GM21528 (cell line): ENCODE data around the gene PDE8B.

Experiments
- ATAC-seq: cut with Tn5 transposase; IDR thresholded peaks from one replicate; pipeline ENCODE4 v1.9.1; 2021; ENCODE audit warnings: mild to moderate bottlenecking, moderate library complexity; ENCODE audit not compliant: unreplicated experiment, low FRiP score

The PDE8B gene

GRCh38 chr5:77281969-77282336 lies 71.5 kb downstream of the PDE8B start:
- ATAC-seq, result no peak

- no peak for ATAC-seq
Observed at GRCh38 chr5:77282337-77283027, 72.0 kb downstream of the PDE8B start.

GRCh38 chr5:77285251-77285841 lies 74.9 kb downstream of the PDE8B start:
- no peak for ATAC-seq

GRCh38 chr5:77292026-77292757 lies 81.7 kb downstream of the PDE8B start:
- no peak for ATAC-seq

GRCh38 chr5:77294185-77294584 lies 83.7 kb downstream of the PDE8B start:
- no peak for ATAC-seq

GRCh38 chr5:77295863-77296378 lies 85.4 kb downstream of the PDE8B start:
- no peak for ATAC-seq

GRCh38 chr5:77298146-77298545 lies 87.7 kb downstream of the PDE8B start:
- ATAC-seq, result no peak

GRCh38 chr5:77300451-77300850 lies 90.0 kb downstream of the PDE8B start:
- no peak for ATAC-seq

GRCh38 chr5:77301447-77301883 lies 91.0 kb downstream of the PDE8B start:
- ATAC-seq, result no peak

- no peak for ATAC-seq
Observed at GRCh38 chr5:77302247-77302646, 91.8 kb downstream of the PDE8B start.

- ATAC-seq, result no peak
Observed at GRCh38 chr5:77302653-77303052, 92.2 kb downstream of the PDE8B start.

- no peak for ATAC-seq
Observed at GRCh38 chr5:77304388-77304787, 93.9 kb downstream of the PDE8B start.

- ATAC-seq, result no peak
Observed at GRCh38 chr5:77305222-77305846, 94.9 kb downstream of the PDE8B start.

- ATAC-seq, result no peak
Observed at GRCh38 chr5:77305956-77306355, 95.5 kb downstream of the PDE8B start.

GRCh38 chr5:77306531-77306930 lies 96.1 kb downstream of the PDE8B start:
- ATAC-seq, result no peak

GRCh38 chr5:77308154-77308960 lies 97.9 kb downstream of the PDE8B start:
- no peak for ATAC-seq

GRCh38 chr5:77309140-77309539 lies 98.7 kb downstream of the PDE8B start:
- ATAC-seq, result no peak

GRCh38 chr5:77310494-77311213 lies 100.2 kb downstream of the PDE8B start:
- no peak for ATAC-seq

GRCh38 chr5:77311214-77311571 lies 100.7 kb downstream of the PDE8B start:
- no peak for ATAC-seq

- no peak for ATAC-seq
Observed at GRCh38 chr5:77312413-77312812, 101.9 kb downstream of the PDE8B start.
